Measurements from ENCODE around the gene ARL5C.
A peak's percentile ranks its signal among the peaks of the same experiment; 100 is the strongest.

Gene ARL5C

GRCh38 chr17:39199820-39200069 is 33.8 kb upstream of the ARL5C start:
- no peak for TF ChIP-seq EZH2phosphoT487 (IDR thresholded peaks at IDR 0.05; ENCODE audit: borderline replicate concordance, low read length)
- no peak for TF ChIP-seq CTCF (IDR thresholded peaks at IDR 0.05; ENCODE audit: low read depth, low read length, poor library complexity, severe bottlenecking)
- no peaks in the 10 kb centered on the region for H3K9me2 ChIP-seq (replicated peaks; ENCODE audit: control insufficient read depth, low read length)
- peak overlapping the region; percentile 92 for H3K27ac ChIP-seq (ENCODE audit: low read depth, low read length)
- H3K36me3 ChIP-seq (ENCODE audit: control insufficient read depth, low read length), result peaks cover 65% of the 10 kb centered on the region
- H3K79me2 ChIP-seq (ENCODE audit: control insufficient read depth, low read length), result peaks cover 57% of the 10 kb centered on the region
- no peaks in the 10 kb centered on the region for H3K9me3 ChIP-seq (ENCODE audit: control insufficient read depth, insufficient read depth, low read length)
- H3K4me3 ChIP-seq (ENCODE audit: low read length), result peak overlapping the region; percentile 100
- peaks cover 69% of the 10 kb centered on the region for H3K4me1 ChIP-seq (ENCODE audit: control insufficient read depth, low read length)
- peak overlapping the region; percentile 98 for H3K4me2 ChIP-seq (ENCODE audit: low read length)
- H3F3A ChIP-seq (ENCODE audit: control insufficient read depth, insufficient read depth), result peaks cover 59% of the 10 kb centered on the region
- no peaks in the 10 kb centered on the region for H3K27me3 ChIP-seq (ENCODE audit: control insufficient read depth, low read length)
- peaks cover 13% of the 10 kb centered on the region for H4K20me1 ChIP-seq (ENCODE audit: control insufficient read depth, insufficient read depth, low read depth, low read length)

DNA sequence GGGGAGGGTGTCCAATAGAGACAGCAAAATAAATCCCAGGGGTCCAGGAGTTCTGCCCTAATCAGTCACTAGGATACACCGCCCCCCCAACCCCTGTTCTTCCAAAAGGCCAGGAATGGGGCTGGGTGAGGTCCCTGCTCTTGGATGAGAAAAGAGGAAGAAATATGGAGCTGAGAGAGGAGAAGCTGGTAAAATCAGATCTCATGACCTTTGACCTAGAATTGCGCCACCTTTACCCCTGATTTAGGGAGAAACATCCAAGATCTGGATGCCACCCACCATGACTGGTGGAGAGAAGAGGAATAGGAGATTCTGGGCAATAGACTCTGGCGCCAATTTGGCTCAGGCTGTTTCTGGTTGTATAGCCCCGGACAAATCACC is 32.2 kb upstream of the ARL5C start:
- Histone ChIP-seq H3K27me3 (ENCODE audit: control insufficient read depth, low read length) (no peaks in the 10 kb centered on the region), H3K9me3 (ENCODE audit: control insufficient read depth, insufficient read depth, low read length) (no peaks in the 10 kb centered on the region), H3K4me2 (ENCODE audit: low read length) (peak overlapping the region; percentile 98), H3K9me2 (replicated peaks; ENCODE audit: control insufficient read depth, low read length) (no peaks in the 10 kb centered on the region), H3F3A (ENCODE audit: control insufficient read depth, insufficient read depth) (peaks cover 44% of the 10 kb centered on the region), H3K4me3 (ENCODE audit: low read length) (peak overlapping the region; percentile 100), H3K4me1 (ENCODE audit: control insufficient read depth, low read length) (peaks cover 57% of the 10 kb centered on the region), H3K27ac (ENCODE audit: low read depth, low read length) (peak overlapping the region; percentile 92), H3K79me2 (ENCODE audit: control insufficient read depth, low read length) (peaks cover 59% of the 10 kb centered on the region), H3K36me3 (ENCODE audit: control insufficient read depth, low read length) (peaks cover 65% of the 10 kb centered on the region), H4K20me1 (ENCODE audit: control insufficient read depth, insufficient read depth, low read depth, low read length) (peaks cover 13% of the 10 kb centered on the region)
- TF ChIP-seq EZH2phosphoT487 (IDR thresholded peaks at IDR 0.05; ENCODE audit: borderline replicate concordance, low read length) (no peak), CTCF (IDR thresholded peaks at IDR 0.05; ENCODE audit: low read depth, low read length, poor library complexity, severe bottlenecking) (no peak)

GRCh38 chr17:39197380-39198185 is 31.6 kb upstream of the ARL5C start, which contains the start of gene CACNB1:
Gene CACNB1 (minus strand): TSS chr17:39197669. CDS start chr17:39197495, 174 bp downstream.
- no peaks in the 10 kb centered on the region for H3K27me3 ChIP-seq (ENCODE audit: control insufficient read depth, low read length)
- H3K79me2 ChIP-seq (ENCODE audit: control insufficient read depth, low read length), result peaks cover 55% of the 10 kb centered on the region
- H3K36me3 ChIP-seq (ENCODE audit: control insufficient read depth, low read length), result peaks cover 63% of the 10 kb centered on the region
- peak within 1 kb of the TSS; percentile 92 for H3K27ac ChIP-seq (ENCODE audit: low read depth, low read length)
- H3F3A ChIP-seq (ENCODE audit: control insufficient read depth, insufficient read depth), result peaks cover 40% of the 10 kb centered on the region
- no peaks in the 10 kb centered on the region for H3K9me2 ChIP-seq (replicated peaks; ENCODE audit: control insufficient read depth, low read length)
- TF ChIP-seq EZH2phosphoT487 (IDR thresholded peaks at IDR 0.05; ENCODE audit: borderline replicate concordance, low read length) (no peak), CTCF (IDR thresholded peaks at IDR 0.05; ENCODE audit: low read depth, low read length, poor library complexity, severe bottlenecking) (no peak)
- H3K4me3 ChIP-seq (ENCODE audit: low read length), result peak within 1 kb of the TSS; percentile 100
- peaks cover 53% of the 10 kb centered on the region for H3K4me1 ChIP-seq (ENCODE audit: control insufficient read depth, low read length)
- H3K9me3 ChIP-seq (ENCODE audit: control insufficient read depth, insufficient read depth, low read length), result no peaks in the 10 kb centered on the region
- peak within 1 kb of the TSS; percentile 98 for H3K4me2 ChIP-seq (ENCODE audit: low read length)
- H4K20me1 ChIP-seq (ENCODE audit: control insufficient read depth, insufficient read depth, low read depth, low read length), result peaks cover 13% of the 10 kb centered on the region

Data from DOHH2 (cell line).